Measurements from ENCODE around the gene NANP. TPM values are rescaled to one million over a fixed set of nuclear protein-coding genes. Genes with fewer than 3 reads are reported as not detected.

NANP gene
- polyA plus RNA-seq, 1 of the 3 experiments (the other 2 are of a cell fraction) = 1.9 TPM

DNA sequence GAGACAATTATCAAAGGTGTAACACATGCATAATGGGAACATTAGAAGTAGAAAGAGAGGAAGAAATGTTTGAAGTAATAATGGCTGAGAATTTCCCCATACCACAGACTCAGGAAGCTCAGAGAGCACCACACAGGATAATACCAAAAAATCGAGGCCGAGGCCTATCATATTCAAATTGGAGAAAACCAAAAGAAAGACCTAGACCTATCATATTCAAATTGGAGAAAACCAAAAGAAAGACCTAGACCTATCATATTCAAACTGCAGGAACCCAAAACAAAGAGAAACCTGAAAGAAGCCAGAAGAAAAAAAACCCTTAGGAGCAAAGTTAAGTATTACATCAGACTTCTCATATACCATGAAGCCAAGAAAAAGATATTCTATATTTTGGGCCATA is 56.5 kb downstream of the NANP start:
- Histone ChIP-seq H3K79me2 (ENCODE audit: insufficient read depth) (peaks cover 85% of the 10 kb centered on the region), H3F3A (replicated peaks; ENCODE audit: insufficient read depth) (no peaks in the 10 kb centered on the region), H3K27me3 (ENCODE audit: insufficient read depth) (no peaks in the 10 kb centered on the region), H2AFZ (ENCODE audit: low read depth) (no peak overlapping the region), H3K4me3 (ENCODE audit: low read depth in 2 of 2, low read length in 1 of 2) (no peak overlapping the region), H3K4me2 (no peak overlapping the region), H3K4me1 (ENCODE audit: control insufficient read depth in 1 of 2, insufficient read depth in 2 of 2, low read depth in 1 of 2, low read length in 1 of 2) (no peaks in the 10 kb centered on the region), H3K27ac (ENCODE audit: low read depth in 2 of 2, low read length in 1 of 2) (no peak overlapping the region), H3K36me3 (replicated peaks in 1 of 2; ENCODE audit: control insufficient read depth in 1 of 2, insufficient read depth in 2 of 2, low read length in 1 of 2) (peaks cover 0 to 10% of the 10 kb centered on the region in 2 experiments), H3K9me3 (no peaks in the 10 kb centered on the region), H3K9ac (no peak overlapping the region), H3K9me2 (no peaks in the 10 kb centered on the region), H4K20me1 (ENCODE audit: insufficient read depth) (peaks cover 3% of the 10 kb centered on the region; the same call in 1 of the 2 replicates)
- POLR2A ChIA-PET = no interaction called here
- TF ChIP-seq CTCF (IDR thresholded peaks at IDR 0.05) (no peak), NRF1 (IDR thresholded peaks at IDR 0.05; ENCODE audit: low read depth, low read length) (no peak), CHD2 (IDR thresholded peaks at IDR 0.05; ENCODE audit: low read length, partially characterized antibody) (no peak), TAF1 (IDR thresholded peaks at IDR 0.05; ENCODE audit: borderline replicate concordance, low read depth, low read length) (no peak), SIN3A (IDR thresholded peaks at IDR 0.05; ENCODE audit: borderline replicate concordance, low read depth, low read length) (no peak), RAD21 (IDR thresholded peaks at IDR 0.05; ENCODE audit: low read length) (no peak), RCOR1 (IDR thresholded peaks at IDR 0.05; ENCODE audit: low read length) (no peak)
- TF ChIP-seq, protein P1, sequence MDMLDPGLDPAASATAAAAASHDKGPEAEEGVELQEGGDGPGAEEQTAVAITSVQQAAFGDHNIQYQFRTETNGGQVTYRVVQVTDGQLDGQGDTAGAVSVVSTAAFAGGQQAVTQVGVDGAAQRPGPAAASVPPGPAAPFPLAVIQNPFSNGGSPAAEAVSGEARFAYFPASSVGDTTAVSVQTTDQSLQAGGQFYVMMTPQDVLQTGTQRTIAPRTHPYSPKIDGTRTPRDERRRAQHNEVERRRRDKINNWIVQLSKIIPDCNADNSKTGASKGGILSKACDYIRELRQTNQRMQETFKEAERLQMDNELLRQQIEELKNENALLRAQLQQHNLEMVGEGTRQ (IDR thresholded peaks at IDR 0.05; ENCODE audit: borderline replicate concordance, low read depth, low read length) = no peak
- CTCF ChIA-PET = no interaction called here
- WGBS (ENCODE audit: low lambda C conversion rate) = 98% methylated on average over 2 of the region's 2 CpGs
- no peak for DNase-seq

DNA sequence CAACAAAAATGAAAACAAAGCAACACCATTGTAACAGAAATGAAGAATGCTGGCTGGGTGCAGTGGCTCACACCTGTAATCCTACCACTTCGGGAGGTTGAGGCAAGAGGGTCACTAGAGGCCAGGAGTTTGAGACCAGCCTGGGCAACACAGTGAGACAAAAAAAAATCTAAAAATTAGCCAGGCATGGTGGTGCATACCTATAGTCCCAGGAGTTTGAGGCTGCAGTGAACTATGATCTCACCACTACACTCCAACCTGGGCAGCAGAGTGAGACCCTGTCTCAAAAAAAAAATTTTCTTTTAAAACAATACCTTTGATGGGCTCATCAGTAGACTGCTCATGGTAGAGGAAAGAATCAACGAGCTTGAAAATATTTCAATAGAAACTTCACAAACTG is 57.0 kb downstream of the NANP start:
- WGBS (ENCODE audit: low lambda C conversion rate) = 93% methylated on average over 2 of the region's 2 CpGs
- H3K79me2 ChIP-seq (ENCODE audit: insufficient read depth) = peaks cover 80% of the 10 kb centered on the region
- H3K9me3 ChIP-seq = no peaks in the 10 kb centered on the region
- H3K9ac ChIP-seq = no peak overlapping the region
- H3K9me2 ChIP-seq = no peaks in the 10 kb centered on the region
- ChIA-PET POLR2A (no interaction called here), CTCF (no interaction called here)
- H2AFZ ChIP-seq (ENCODE audit: low read depth) = no peak overlapping the region
- H3K27ac ChIP-seq (ENCODE audit: low read depth in 2 of 2, low read length in 1 of 2) = no peak overlapping the region
- no peaks in the 10 kb centered on the region for H3F3A ChIP-seq (replicated peaks; ENCODE audit: insufficient read depth)
- no peaks in the 10 kb centered on the region for H3K27me3 ChIP-seq (ENCODE audit: insufficient read depth)
- H4K20me1 ChIP-seq (ENCODE audit: insufficient read depth) = peaks cover 3% of the 10 kb centered on the region; the same call in 1 of the 2 replicates
- DNase-seq = no peak
- H3K4me3 ChIP-seq (ENCODE audit: low read depth in 2 of 2, low read length in 1 of 2) = no peak overlapping the region
- H3K36me3 ChIP-seq (replicated peaks in 1 of 2; ENCODE audit: control insufficient read depth in 1 of 2, insufficient read depth in 2 of 2, low read length in 1 of 2) = peaks cover 0 to 10% of the 10 kb centered on the region in 2 experiments
- H3K4me2 ChIP-seq = no peak overlapping the region
- no peaks in the 10 kb centered on the region for H3K4me1 ChIP-seq (ENCODE audit: control insufficient read depth in 1 of 2, insufficient read depth in 2 of 2, low read depth in 1 of 2, low read length in 1 of 2)
- TF ChIP-seq MEF2A (IDR thresholded peaks at IDR 0.05; ENCODE audit: borderline replicate concordance, low read depth) (no peak), GATA2 (CRISPR knock-in tag; IDR thresholded peaks at IDR 0.05) (no peak), MXI1 (IDR thresholded peaks at IDR 0.05; ENCODE audit: low read depth, low read length) (no peak), GABPA (IDR thresholded peaks at IDR 0.05; ENCODE audit: low read depth) (no peak), REST (IDR thresholded peaks at IDR 0.05; ENCODE audit: low read depth, low read length) (no peak), NFIC (IDR thresholded peaks at IDR 0.05; ENCODE audit: borderline replicate concordance) (no peak), FOXJ3 (CRISPR knock-in tag; IDR thresholded peaks at IDR 0.05) (no peak), EZH2phosphoT487 (IDR thresholded peaks at IDR 0.05; ENCODE audit: borderline replicate concordance, low read depth) (no peak), FOXM1 (IDR thresholded peaks at IDR 0.05; ENCODE audit: low read depth) (no peak), SIN3A (IDR thresholded peaks at IDR 0.05; ENCODE audit: borderline replicate concordance, low read depth, low read length) (no peak), FOSL2 (IDR thresholded peaks at IDR 0.05; ENCODE audit: borderline replicate concordance, low read depth) (no peak), YY1 (IDR thresholded peaks at IDR 0.05; ENCODE audit: low read depth) (no peak), NRF1 (IDR thresholded peaks at IDR 0.05; ENCODE audit: low read depth, low read length) (no peak), TAF1 (IDR thresholded peaks at IDR 0.05; ENCODE audit: borderline replicate concordance, low read depth, low read length) (no peak), RCOR1 (IDR thresholded peaks at IDR 0.05; ENCODE audit: low read length) (no peak)
- TF ChIP-seq, protein P2, sequence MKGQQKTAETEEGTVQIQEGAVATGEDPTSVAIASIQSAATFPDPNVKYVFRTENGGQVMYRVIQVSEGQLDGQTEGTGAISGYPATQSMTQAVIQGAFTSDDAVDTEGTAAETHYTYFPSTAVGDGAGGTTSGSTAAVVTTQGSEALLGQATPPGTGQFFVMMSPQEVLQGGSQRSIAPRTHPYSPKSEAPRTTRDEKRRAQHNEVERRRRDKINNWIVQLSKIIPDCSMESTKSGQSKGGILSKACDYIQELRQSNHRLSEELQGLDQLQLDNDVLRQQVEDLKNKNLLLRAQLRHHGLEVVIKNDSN (IDR thresholded peaks at IDR 0.05; ENCODE audit: borderline replicate concordance, low read depth) = no peak

All from SK-N-SH (cell line).